GM19240 (cell line): ENCODE data around the gene OR52E1.

Experiments used
- DNase-seq: peaks from one replicate; pipeline ENCODE4 v3.0.0; 2011; ENCODE audit warnings: low spot score; ENCODE audit not compliant: insufficient read length

OR52E1 gene

DNA sequence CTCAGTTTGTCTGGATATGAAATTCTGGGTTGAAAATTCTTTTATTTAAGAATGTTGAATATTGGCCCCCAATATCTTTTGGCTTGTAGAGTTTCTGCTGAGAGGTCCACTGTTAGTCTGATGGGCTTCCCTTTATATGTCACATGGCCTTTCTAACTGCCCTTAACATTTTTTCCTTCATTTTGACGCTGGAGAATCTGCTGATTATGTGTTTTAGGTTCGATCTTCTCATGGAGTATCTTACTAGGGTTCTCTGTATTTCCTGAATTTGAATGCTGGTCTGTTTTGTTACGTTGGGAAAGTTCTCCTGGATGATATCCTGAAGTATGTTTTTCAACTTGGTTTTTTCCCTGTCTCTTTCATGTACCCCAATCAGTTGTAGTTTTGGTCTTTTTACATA lies 46.0 kb downstream of the OR52E1 start:
- DNase-seq = no peak

DNA sequence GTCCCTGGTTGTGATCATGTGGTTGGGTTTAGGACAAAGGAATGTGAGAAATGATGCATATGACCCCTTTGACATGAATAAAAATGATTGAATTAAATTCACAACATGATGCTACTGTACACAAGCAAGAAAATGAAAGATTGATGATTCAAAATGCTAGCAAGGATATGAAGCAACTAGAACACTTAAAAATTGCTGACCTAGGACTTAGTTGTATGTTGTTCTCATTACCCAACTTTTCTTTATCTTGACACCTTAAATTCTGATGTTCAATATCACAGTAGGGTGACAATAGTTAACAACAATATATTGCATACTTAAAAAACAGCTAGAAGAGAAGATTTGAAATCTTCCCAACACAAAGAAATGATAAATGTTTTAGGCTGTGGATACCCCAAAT lies 48.2 kb downstream of the OR52E1 start:
- DNase-seq = no peak

DNA sequence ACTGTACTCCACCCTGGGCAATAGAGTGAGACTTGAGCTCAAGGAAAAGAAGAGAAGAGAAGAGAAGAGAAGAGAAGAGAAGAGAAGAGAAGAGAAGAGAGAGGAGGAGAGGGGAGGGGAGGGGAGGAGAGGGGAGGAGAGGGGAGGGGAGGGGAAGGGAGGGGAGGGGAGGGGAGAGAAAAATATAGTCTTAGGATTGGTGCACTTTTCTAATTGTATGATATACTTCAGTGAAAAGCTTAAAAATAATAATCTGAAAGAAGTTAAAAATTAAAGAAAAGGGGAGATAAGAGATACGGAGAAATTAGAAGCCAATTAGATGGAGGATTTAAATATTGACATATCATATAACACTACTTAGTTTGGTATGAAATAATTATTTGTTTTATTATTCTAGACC lies 49.5 kb downstream of the OR52E1 start:
- no peak for DNase-seq
